ENCODE measurements around the gene THAP11. TPM values are rescaled to one million over a fixed set of nuclear protein-coding genes. Genes with fewer than 3 reads are reported as not detected.
A peak's percentile ranks its signal among the peaks of the same experiment; 100 is the strongest.

The THAP11 gene
- total and polyA plus RNA-seq, 2 of the 13 experiments (the other 11 are each of a cell fraction or from before 2014, with no cell fraction given), result 44.2 to 53.4 TPM

GRCh38 chr16:67857547-67858233, 15.6 kb downstream of the THAP11 start (continued):
- TF ChIP-seq LRRFIP1 (CRISPR knock-in tag; conservative IDR thresholded peaks at IDR 0.05), result no peak
- TF ChIP-seq HMG20A (CRISPR knock-in tag; IDR thresholded peaks at IDR 0.05; ENCODE audit: borderline replicate concordance), result no peak; the same call in 1 of the 2 replicates
- no peak; the same call in 1 of the 2 replicates for TF ChIP-seq ZNF609 (CRISPR knock-in tag; IDR thresholded peaks at IDR 0.05; ENCODE audit: borderline replicate concordance)
- TF ChIP-seq ELK4 (CRISPR knock-in tag; IDR thresholded peaks at IDR 0.05; ENCODE audit: borderline replicate concordance), result no peak
- no peak for TF ChIP-seq ZNF569 (CRISPR knock-in tag; IDR thresholded peaks at IDR 0.05; ENCODE audit: borderline replicate concordance)
- TF ChIP-seq ZNF510 (CRISPR knock-in tag; IDR thresholded peaks at IDR 0.05; ENCODE audit: low read depth), result no peak
- no peak for TF ChIP-seq GABPB1 (CRISPR knock-in tag; IDR thresholded peaks at IDR 0.05)
- TF ChIP-seq ZNF30 (CRISPR knock-in tag; IDR thresholded peaks at IDR 0.05), result no peak
- TF ChIP-seq ZNF777 (CRISPR knock-in tag; IDR thresholded peaks at IDR 0.05), result no peak
- no peak for TF ChIP-seq ETS1 (CRISPR knock-in tag; IDR thresholded peaks at IDR 0.05)
- peak; percentile 59; the same call in 1 of the 2 replicates for TF ChIP-seq RXRA (CRISPR knock-in tag; IDR thresholded peaks at IDR 0.05)
- TF ChIP-seq ZNF280D (CRISPR knock-in tag; IDR thresholded peaks at IDR 0.05), result no peak
- no peak for TF ChIP-seq ZNF543 (CRISPR knock-in tag; IDR thresholded peaks at IDR 0.05)
- TF ChIP-seq RELA (CRISPR knock-in tag; IDR thresholded peaks at IDR 0.05), result no peak
- TF ChIP-seq ZNF253 (CRISPR knock-in tag; IDR thresholded peaks at IDR 0.05; ENCODE audit: borderline replicate concordance), result no peak
- TF ChIP-seq TSC22D2 (CRISPR knock-in tag; IDR thresholded peaks at IDR 0.05; ENCODE audit: borderline replicate concordance), result peak; percentile 9; the same call in 1 of the 2 replicates

Measured in HepG2 (cell line).